H9 (cell line): ENCODE results near the gene RPL5. TPM values are rescaled to one million over a fixed set of nuclear protein-coding genes. Genes with fewer than 3 reads are reported as not detected.

Source experiments
- DNase-seq: peaks from one replicate; pipeline ENCODE4 v3.0.0-alpha.2; 2017
- H2AFZ ChIP-seq: one replicate; pipeline ENCODE4 v1.6.1; 2013; ENCODE audit warnings: mild to moderate bottlenecking, low read length, control low read depth, moderate library complexity
- H2AK5ac ChIP-seq: 2 replicates; pipeline ENCODE4 v1.6.1; 2013; ENCODE audit warnings: low read length, control low read depth, mixed read lengths; ENCODE audit not compliant: insufficient read length
- H2BK120ac ChIP-seq: one replicate; pipeline ENCODE4 v1.6.1; 2013; ENCODE audit warnings: low read depth, mild to moderate bottlenecking, low read length, control low read depth, inconsistent platforms; ENCODE audit not compliant: poor library complexity, severe bottlenecking
- H2BK12ac ChIP-seq: 2 replicates; pipeline ENCODE4 v1.6.1; 2013; ENCODE audit warnings: low read length, control low read depth, mixed read lengths, low read depth; ENCODE audit not compliant: insufficient read length
- H2BK15ac ChIP-seq: 2 replicates; pipeline ENCODE4 v1.6.1; 2013; ENCODE audit warnings: low read depth, low read length, control low read depth
- H2BK20ac ChIP-seq: one replicate; pipeline ENCODE4 v1.6.1; 2013; ENCODE audit warnings: low read depth, mild to moderate bottlenecking, low read length, control low read depth, inconsistent platforms; ENCODE audit not compliant: poor library complexity, severe bottlenecking
- H2BK5ac ChIP-seq: 2 replicates; pipeline ENCODE4 v1.6.1; 2013; ENCODE audit warnings: low read length, control low read depth, mixed read lengths; ENCODE audit not compliant: insufficient read length
- H3K14ac ChIP-seq: 2 replicates; pipeline ENCODE4 v1.6.1; 2013; ENCODE audit warnings: low read length, control low read depth; ENCODE audit not compliant: insufficient read depth
- H3K18ac ChIP-seq: 2 replicates; pipeline ENCODE4 v1.6.1; 2013; ENCODE audit warnings: low read depth, mild to moderate bottlenecking, mixed read lengths, low read length, control low read depth; ENCODE audit not compliant: insufficient read length
- H3K23ac ChIP-seq: 2 replicates; pipeline ENCODE4 v1.6.1; 2013; ENCODE audit warnings: low read length, control low read depth, mixed read lengths, low read depth; ENCODE audit not compliant: insufficient read length
- H3K23me2 ChIP-seq: 2 replicates; pipeline ENCODE4 v1.6.1; 2013; ENCODE audit warnings: low read depth, mild to moderate bottlenecking, mixed read lengths, low read length, control low read depth; ENCODE audit not compliant: insufficient read length, poor library complexity, severe bottlenecking
- H3K27ac ChIP-seq: 2 replicates; pipeline ENCODE4 v1.5.1; 2013; ENCODE audit warnings: low read length, control low read depth, mixed read lengths, low read depth; ENCODE audit not compliant: insufficient read length
- H3K27me3 ChIP-seq: 2 replicates; pipeline ENCODE4 v1.6.1; 2013; ENCODE audit warnings: low read length, control low read depth, inconsistent platforms; ENCODE audit not compliant: insufficient read depth
- H3K4ac ChIP-seq: 2 replicates; pipeline ENCODE4 v1.6.1; 2013; ENCODE audit warnings: low read depth, mild to moderate bottlenecking, control low read depth, inconsistent platforms, low read length, moderate library complexity
- H3K4me1 ChIP-seq: 2 replicates; pipeline ENCODE4 v1.6.1; 2013; ENCODE audit warnings: low read length, control low read depth, inconsistent platforms; ENCODE audit not compliant: insufficient read depth
- H3K4me2 ChIP-seq: 2 replicates; pipeline ENCODE4 v1.6.1; 2013; ENCODE audit warnings: low read length, control low read depth, mixed read lengths; ENCODE audit not compliant: insufficient read length, insufficient read depth
- H3K56ac ChIP-seq: 2 replicates; pipeline ENCODE4 v1.6.1; 2013; ENCODE audit warnings: low read depth, mild to moderate bottlenecking, mixed read lengths, low read length, control low read depth; ENCODE audit not compliant: insufficient read length
- H3K79me1 ChIP-seq: 2 replicates; pipeline ENCODE4 v1.6.1; 2013; ENCODE audit warnings: low read depth, mild to moderate bottlenecking, moderate library complexity, low read length, control low read depth, inconsistent platforms; ENCODE audit not compliant: insufficient read depth, poor library complexity, severe bottlenecking
- H3K79me2 ChIP-seq: 2 replicates; pipeline ENCODE4 v1.6.1; 2013; ENCODE audit warnings: low read length, control low read depth, inconsistent platforms; ENCODE audit not compliant: insufficient read depth
- H3K9ac ChIP-seq: 2 replicates; pipeline ENCODE4 v1.6.1; 2013; ENCODE audit warnings: low read length, control low read depth, mixed read lengths; ENCODE audit not compliant: insufficient read length; ENCODE audit errors: extremely low read depth
- H3K9me3 ChIP-seq: one replicate; pipeline ENCODE4 v1.6.1; 2013; ENCODE audit warnings: low read depth, low read length, inconsistent platforms; ENCODE audit not compliant: control insufficient read depth
- H3T11ph ChIP-seq: one replicate; pipeline ENCODE4 v1.6.1; 2013; ENCODE audit warnings: mild to moderate bottlenecking, low read length, control low read depth, inconsistent platforms
- H4K20me1 ChIP-seq: one replicate; pipeline ENCODE4 v1.6.1; 2013; ENCODE audit not compliant: control insufficient read depth, insufficient read length, insufficient read depth
- H4K5ac ChIP-seq: 2 replicates; pipeline ENCODE4 v1.6.1; 2013; ENCODE audit warnings: low read depth, mild to moderate bottlenecking, mixed read lengths, low read length, control low read depth; ENCODE audit not compliant: insufficient read length
- H4K8ac ChIP-seq: replicated peaks from 2 replicates; pipeline ENCODE4 v1.6.1; 2013; ENCODE audit warnings: low read length, control low read depth, mixed read lengths, low read depth; ENCODE audit not compliant: insufficient read length
- H4K91ac ChIP-seq: 2 replicates; pipeline ENCODE4 v1.6.1; 2013; ENCODE audit warnings: low read depth, mild to moderate bottlenecking, moderate library complexity, mixed read lengths, low read length, control low read depth; ENCODE audit not compliant: insufficient read length
- H3K27ac Mint-ChIP-seq, 3 experiments: 2 replicates in 2 of 3; 3 replicates in 1 of 3; pipeline ENCODE4 v1.8.0; 2020 to 2021; ENCODE audit warnings: mixed read lengths in 3 of 3, mild to moderate bottlenecking in 1 of 3, moderate library complexity in 1 of 3
- H3K27me3 Mint-ChIP-seq: 2 replicates; pipeline ENCODE4 v1.8.0; 2021; ENCODE audit warnings: low read depth, mild to moderate bottlenecking, moderate library complexity, mixed read lengths
- H3K36me3 Mint-ChIP-seq, 3 experiments: 2 replicates in 2 of 3; 3 replicates in 1 of 3; pipeline ENCODE4 v1.8.0; 2020 to 2021; ENCODE audit warnings: low read depth in 3 of 3, mixed read lengths in 3 of 3; ENCODE audit not compliant: insufficient read depth in 1 of 3
- H3K4me1 Mint-ChIP-seq, 2 experiments: 2 replicates each; pipeline ENCODE4 v1.8.0; 2020; ENCODE audit warnings: mixed read lengths in 2 of 2
- H3K4me3 Mint-ChIP-seq, 2 experiments: 2 replicates in 1 of 2; 3 replicates in 1 of 2; pipeline ENCODE4 v1.8.0; 2020 to 2021; ENCODE audit warnings: mild to moderate bottlenecking in 2 of 2, mixed read lengths in 2 of 2, moderate library complexity in 1 of 2
- H3K9me3 Mint-ChIP-seq, 2 experiments: 2 replicates in 1 of 2; 3 replicates in 1 of 2; pipeline ENCODE4 v1.8.0; 2020; ENCODE audit warnings: mild to moderate bottlenecking in 2 of 2, mixed read lengths in 2 of 2, moderate library complexity in 1 of 2
- CTCF ChIP-seq: fragments of 200-600 bp; sonication (generic); conservative IDR thresholded peaks from 3 replicates; pipeline ENCODE4 v1.8.0; 2021; ENCODE audit warnings: antibody characterized with exemption, mild to moderate bottlenecking
- WGBS: extraction: QIAGEN DNeasy Blood & Tissue Kit; methylation state at CpG from one replicate; pipeline ENCODE4 v1.1.7; 2013; ENCODE audit warnings: missing lambda C conversion rate, low lambda C conversion rate, mixed read lengths; ENCODE audit not compliant: insufficient read length; ENCODE audit errors: extremely low coverage; 5-methylcytosine and 5-hydroxymethylcytosine counted together
- total RNA-seq: library from RNA; stranded (reverse); gene quantifications from 2 replicates; pipeline ENCODE4 v1.2.1, GENCODE V29; 2021

The RPL5 gene
- total RNA-seq, 1 experiment from 2014 or later = 1,608 TPM

DNA sequence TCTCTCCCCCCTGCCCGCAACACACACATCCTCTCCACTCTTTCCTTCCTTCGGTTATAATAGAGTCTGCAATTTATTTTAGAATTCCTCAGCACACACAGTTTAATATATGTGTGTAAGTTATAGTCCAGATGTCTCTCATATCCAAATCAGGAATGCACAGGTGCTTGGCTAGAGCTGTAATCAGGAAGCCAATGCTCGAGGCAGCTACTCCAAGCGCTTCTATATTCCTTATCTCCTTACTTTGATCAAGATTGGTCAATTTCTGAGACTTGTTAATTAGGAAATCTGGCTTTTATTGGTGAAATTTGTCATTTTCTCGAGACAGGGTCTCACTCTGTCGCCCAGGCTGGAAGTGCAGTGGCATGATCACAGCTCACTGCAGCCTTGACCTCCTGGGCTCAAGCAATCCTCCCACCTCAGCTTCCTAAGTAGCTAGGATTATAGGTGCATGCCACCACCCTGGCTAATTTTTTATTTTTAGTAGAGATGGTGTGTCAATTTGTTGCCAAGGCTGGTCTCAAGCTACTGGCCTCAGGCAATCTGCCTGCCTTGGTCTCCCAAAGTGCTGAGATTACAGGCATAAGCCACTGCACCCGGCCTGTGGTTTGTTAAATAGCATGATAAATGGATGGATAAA is 27.7 kb downstream of the RPL5 start:
- H3K36me3 Mint-ChIP-seq = no peaks in the 10 kb centered on the region; a peak in 2 of 7 replicates
- no peaks in the 10 kb centered on the region for H3K27me3 Mint-ChIP-seq
- Histone ChIP-seq H3K4ac (no peak overlapping the region), H3K27me3 (no peaks in the 10 kb centered on the region), H3K14ac (no peak overlapping the region), H3K56ac (no peak overlapping the region), H3K27ac (no peak overlapping the region), H3K18ac (no peak overlapping the region), H3K4me2 (no peak overlapping the region), H3K23ac (no peak overlapping the region), H3K23me2 (no peaks in the 10 kb centered on the region), H3K79me1 (no peaks in the 10 kb centered on the region), H3K4me1 (no peaks in the 10 kb centered on the region), H3K79me2 (no peaks in the 10 kb centered on the region), H4K20me1 (no peaks in the 10 kb centered on the region), H2BK5ac (no peak overlapping the region), H2AFZ (no peak overlapping the region), H2BK20ac (no peak overlapping the region), H2BK12ac (no peak overlapping the region), H4K91ac (no peak overlapping the region), H4K8ac (no peak overlapping the region), H3T11ph (no peak overlapping the region), H2BK15ac (no peak overlapping the region), H3K9ac (no peak overlapping the region), H4K5ac (no peak overlapping the region), H2AK5ac (no peak overlapping the region), H3K9me3 (no peaks in the 10 kb centered on the region), H2BK120ac (no peak overlapping the region)
- WGBS = no CpG with 5 or more reads among the region's 7 CpGs
- no peak overlapping the region for H3K4me3 Mint-ChIP-seq
- TF ChIP-seq CTCF = no peak
- no peak for DNase-seq
- no peaks in the 10 kb centered on the region; a peak in 1 of 5 replicates for H3K9me3 Mint-ChIP-seq
- H3K4me1 Mint-ChIP-seq = peaks cover 2 to 4% of the 10 kb centered on the region in 2 experiments; a peak in 2 of 4 replicates
- no peak overlapping the region for H3K27ac Mint-ChIP-seq
